Hypothalamus (tissue), 51 donors: ENCODE data around the gene MYH7B.

Experiments used
- DNase-seq, 51 donors: peaks; one replicate each; lab custom pipeline; 2025; lab: John Stamatoyannopoulos, UW

Gene MYH7B

DNA sequence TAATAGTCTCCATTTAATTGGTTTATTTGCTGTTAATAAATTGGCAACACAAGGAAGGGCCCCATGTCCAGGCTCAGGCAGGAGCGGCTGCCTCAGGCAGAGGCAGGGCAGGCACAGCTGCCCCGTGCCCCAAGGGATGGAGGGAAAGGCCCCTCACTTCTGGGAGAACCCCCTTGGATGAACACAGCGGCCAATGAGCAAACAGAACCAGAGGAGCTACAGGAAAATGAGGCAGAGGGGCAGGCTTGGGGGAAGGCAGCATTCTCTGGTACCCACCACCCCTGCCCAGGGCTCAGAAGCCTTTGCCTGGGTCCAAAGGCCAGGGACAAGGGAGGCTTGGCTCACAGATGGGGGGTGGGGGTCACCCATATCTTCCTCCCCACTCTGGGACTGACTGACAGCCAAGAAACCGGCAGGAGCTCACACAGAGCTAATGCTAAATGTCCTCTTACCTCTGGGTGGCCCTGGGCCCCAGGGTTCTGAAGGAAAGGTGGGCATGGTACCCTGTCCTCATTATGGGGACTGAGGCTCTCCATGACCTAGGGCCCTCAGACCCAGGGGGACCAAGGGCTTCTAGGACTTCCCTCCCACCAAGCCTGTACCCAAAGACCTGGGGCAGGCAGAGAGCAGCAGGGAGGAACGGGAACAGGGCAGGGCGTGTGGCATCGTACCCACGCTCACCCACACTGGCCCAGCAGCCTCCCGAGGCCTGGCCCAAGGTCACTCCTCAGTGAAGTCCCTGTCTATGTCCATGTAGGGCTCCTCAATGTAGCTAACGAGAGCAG, 47.0 kb downstream of the MYH7B start:
- DNase-seq = no peak

DNA sequence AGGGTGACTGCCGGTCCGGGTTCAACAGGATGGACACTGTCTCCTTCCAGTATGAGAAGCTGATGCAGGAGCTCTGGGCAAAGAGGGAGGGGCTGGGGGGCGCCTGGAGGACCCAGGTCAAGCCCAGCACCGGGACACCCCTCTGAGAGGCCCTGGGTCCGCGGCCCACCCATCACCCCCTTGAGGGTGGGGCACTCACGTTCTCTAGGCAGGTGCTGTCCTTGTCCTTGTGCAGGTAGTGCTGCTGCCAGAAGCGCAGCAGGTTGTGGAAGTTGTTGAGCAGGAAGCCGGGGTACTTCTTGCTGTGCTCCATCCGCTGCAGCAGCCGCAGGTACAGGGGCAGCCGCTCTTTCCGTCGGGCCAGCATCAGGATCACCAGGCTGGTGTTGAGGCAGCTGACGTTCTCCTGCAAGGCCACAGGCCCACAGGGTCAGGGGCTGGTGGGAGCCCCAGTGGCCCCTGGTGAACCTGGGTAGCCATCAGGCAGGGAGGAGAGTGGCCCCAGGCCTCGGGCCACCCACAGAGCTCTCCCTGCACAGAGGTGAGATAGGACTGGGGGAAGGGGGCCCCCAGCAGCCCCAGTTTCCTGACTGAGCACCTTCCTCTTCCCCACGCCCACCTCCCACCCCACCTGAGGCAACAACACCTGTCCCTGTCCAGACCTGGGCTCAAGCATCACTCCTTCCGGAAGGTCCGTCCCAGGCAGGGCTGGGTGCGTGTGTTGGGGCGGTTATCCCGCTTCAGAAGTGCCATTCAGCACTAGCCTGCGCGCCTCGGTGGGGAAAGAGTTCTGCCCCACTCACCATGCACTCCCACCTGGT, 47.8 kb downstream of the MYH7B start:
- DNase-seq = no peak

DNA sequence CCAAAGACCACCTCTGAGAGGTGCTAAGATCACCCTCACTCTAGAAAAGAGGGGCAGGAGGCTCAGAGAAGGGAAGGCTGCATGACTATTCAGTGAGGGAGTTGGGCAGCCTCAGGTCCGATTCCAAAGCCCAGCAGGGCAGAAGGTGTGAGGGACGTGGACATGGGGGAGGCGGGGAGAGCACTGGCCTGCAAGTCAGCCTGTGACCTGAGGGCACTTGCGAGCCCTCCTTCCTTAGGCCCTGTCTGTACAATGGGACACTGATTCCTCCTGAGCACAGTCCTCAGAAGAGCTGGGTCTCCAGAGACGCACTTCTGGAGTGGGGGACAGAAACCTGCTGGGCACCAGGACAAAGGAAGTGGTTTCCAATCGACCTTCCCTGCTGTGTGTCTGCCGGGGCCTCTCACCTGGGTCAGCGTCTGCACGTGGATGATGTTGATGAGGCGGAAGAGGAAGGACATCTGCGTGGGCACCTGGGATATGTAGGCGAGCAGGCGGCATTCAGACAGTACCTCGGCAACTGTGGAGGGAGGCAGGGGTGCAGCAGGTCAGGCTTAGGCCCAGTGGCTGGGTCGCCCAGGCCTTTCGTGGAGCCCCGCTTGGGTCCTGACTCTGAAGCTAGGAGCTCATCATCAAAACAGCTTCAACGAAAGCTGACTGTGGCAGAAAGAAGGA, 48.5 kb downstream of the MYH7B start:
- no peak for DNase-seq

DNA sequence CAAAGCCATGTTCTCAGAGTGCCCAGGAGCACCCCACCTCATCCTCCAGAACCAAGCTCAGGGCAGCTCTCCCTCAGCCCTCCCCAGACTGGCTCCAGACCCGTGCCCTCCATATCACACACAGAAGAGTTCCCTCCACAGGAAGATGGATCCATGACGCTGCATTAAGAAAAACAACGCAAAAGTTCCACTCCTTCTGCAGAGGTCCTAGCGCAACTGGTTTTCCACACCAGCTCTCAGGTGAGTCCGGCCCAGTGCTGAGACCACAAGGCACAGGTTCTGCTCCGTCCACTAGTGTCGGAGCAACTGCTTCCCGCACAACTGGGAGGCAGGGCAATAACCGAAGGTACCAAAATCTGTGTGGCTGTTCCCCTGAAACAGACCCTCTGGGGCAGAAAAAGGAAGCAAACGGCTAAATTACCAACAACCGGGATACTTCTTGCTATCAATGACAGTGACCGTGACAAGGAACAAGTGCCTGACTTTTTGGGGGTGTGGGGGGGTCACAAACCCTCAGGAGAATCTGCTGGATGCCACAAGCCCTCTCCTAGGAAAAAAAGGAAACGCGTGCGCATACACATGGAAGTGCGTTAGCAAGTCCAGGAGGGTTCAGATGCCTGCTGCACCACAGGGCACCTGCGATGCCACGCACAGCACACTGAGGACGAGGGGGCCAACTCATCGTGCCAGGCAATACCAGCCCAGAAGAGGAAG, 49.2 kb downstream of the MYH7B start:
- no peak for DNase-seq
